ENCODE measurements around the gene RPL31. TPM values are rescaled to one million over a fixed set of nuclear protein-coding genes. Genes with fewer than 3 reads are reported as not detected.

RPL31 gene
- total and polyA plus RNA-seq, 9 of the 15 experiments (the other 6 are each of a cell fraction or from before 2014, with no cell fraction given), result 1,176 to 6,037 (median 2,997) TPM

DNA sequence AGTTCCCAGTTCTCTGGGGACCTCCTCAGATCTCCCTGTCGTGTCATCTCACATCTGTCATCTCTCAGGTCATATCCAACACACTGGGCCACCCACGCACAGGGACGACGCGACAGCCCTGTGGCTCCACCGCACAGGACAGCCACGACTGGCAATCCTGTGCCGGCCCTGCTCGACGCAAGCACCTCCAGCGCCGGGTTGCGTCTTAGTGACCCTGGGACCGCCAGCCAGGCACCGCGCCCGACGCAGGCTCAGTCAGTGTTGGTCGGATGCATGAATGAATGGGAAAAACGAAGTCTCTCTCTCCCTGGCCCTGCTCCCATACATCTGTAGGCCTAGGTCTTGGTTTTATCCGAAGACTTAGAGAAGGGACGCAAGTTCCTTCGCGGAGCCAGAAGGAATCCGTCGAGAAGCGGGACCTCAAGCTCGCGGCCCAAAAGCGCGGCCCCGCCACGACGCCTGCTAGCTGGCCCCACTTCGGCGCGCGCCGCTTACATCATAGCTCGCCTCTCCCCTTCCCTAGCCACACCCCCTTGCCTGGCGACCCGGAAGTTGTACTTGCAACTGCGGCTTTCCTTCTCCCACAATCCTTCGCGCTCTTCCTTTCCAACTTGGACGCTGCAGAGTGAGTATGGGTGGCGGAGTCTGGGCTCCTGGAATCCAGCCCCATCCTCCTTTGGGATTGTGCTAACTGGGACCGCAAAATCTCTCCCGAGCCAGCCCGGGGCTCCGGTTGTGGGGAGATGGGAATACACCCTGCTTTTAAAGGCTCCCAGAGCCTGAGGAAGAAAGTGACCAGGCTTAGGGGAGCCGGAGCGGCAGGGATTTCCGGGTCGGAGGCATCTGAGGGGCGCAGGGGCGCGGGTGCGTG lies at the start of gene RPL31 (continued):
- TF ChIP-seq, protein P1, sequence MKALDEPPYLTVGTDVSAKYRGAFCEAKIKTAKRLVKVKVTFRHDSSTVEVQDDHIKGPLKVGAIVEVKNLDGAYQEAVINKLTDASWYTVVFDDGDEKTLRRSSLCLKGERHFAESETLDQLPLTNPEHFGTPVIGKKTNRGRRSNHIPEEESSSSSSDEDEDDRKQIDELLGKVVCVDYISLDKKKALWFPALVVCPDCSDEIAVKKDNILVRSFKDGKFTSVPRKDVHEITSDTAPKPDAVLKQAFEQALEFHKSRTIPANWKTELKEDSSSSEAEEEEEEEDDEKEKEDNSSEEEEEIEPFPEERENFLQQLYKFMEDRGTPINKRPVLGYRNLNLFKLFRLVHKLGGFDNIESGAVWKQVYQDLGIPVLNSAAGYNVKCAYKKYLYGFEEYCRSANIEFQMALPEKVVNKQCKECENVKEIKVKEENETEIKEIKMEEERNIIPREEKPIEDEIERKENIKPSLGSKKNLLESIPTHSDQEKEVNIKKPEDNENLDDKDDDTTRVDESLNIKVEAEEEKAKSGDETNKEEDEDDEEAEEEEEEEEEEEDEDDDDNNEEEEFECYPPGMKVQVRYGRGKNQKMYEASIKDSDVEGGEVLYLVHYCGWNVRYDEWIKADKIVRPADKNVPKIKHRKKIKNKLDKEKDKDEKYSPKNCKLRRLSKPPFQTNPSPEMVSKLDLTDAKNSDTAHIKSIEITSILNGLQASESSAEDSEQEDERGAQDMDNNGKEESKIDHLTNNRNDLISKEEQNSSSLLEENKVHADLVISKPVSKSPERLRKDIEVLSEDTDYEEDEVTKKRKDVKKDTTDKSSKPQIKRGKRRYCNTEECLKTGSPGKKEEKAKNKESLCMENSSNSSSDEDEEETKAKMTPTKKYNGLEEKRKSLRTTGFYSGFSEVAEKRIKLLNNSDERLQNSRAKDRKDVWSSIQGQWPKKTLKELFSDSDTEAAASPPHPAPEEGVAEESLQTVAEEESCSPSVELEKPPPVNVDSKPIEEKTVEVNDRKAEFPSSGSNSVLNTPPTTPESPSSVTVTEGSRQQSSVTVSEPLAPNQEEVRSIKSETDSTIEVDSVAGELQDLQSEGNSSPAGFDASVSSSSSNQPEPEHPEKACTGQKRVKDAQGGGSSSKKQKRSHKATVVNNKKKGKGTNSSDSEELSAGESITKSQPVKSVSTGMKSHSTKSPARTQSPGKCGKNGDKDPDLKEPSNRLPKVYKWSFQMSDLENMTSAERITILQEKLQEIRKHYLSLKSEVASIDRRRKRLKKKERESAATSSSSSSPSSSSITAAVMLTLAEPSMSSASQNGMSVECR (CRISPR knock-in tag; IDR thresholded peaks at IDR 0.05), result peak; percentile 99
- TF ChIP-seq KDM2B (CRISPR knock-in tag; IDR thresholded peaks at IDR 0.05) (no peak), MAFG (tag; conservative IDR thresholded peaks at IDR 0.05) (no peak), SREBF2 (CRISPR knock-in tag; IDR thresholded peaks at IDR 0.05) (0 out of 2 replicates have a peak, but pooled peaks have one; percentile 73), GTF2F1 (IDR thresholded peaks at IDR 0.05; ENCODE audit: low read depth, low read length) (peak; percentile 92), PURB (CRISPR knock-in tag; IDR thresholded peaks at IDR 0.05; ENCODE audit: low read depth) (peak; percentile 95), TCF3 (CRISPR knock-in tag; IDR thresholded peaks at IDR 0.05) (peak; percentile 51), NCOA6 (IDR thresholded peaks at IDR 0.05) (no peak), PHF8 (IDR thresholded peaks at IDR 0.05; ENCODE audit: borderline replicate concordance, low read length) (peak; percentile 98), JUN (IDR thresholded peaks at IDR 0.05; ENCODE audit: borderline replicate concordance, low read depth, low read length) (peak; percentile 62; the same call in 1 of the 2 replicates), JUN (CRISPR knock-in tag; IDR thresholded peaks at IDR 0.05; ENCODE audit: borderline replicate concordance) (peak; percentile 100), ASH1L (IDR thresholded peaks at IDR 0.05; ENCODE audit: borderline replicate concordance, low read depth, partially characterized antibody) (peak; percentile 68), SRSF9 (IDR thresholded peaks at IDR 0.05; ENCODE audit: borderline replicate concordance, low read depth, low read length) (no peak), ZNF57 (CRISPR knock-in tag; IDR thresholded peaks at IDR 0.05) (no peak), CBFA2T3 (IDR thresholded peaks at IDR 0.05) (peak; percentile 2; the same call in 1 of the 2 replicates), FOSL1 (tag; conservative IDR thresholded peaks at IDR 0.05) (0 out of 2 replicates have a peak, but pooled peaks have one; percentile 42)
- TF ChIP-seq, protein P2, sequence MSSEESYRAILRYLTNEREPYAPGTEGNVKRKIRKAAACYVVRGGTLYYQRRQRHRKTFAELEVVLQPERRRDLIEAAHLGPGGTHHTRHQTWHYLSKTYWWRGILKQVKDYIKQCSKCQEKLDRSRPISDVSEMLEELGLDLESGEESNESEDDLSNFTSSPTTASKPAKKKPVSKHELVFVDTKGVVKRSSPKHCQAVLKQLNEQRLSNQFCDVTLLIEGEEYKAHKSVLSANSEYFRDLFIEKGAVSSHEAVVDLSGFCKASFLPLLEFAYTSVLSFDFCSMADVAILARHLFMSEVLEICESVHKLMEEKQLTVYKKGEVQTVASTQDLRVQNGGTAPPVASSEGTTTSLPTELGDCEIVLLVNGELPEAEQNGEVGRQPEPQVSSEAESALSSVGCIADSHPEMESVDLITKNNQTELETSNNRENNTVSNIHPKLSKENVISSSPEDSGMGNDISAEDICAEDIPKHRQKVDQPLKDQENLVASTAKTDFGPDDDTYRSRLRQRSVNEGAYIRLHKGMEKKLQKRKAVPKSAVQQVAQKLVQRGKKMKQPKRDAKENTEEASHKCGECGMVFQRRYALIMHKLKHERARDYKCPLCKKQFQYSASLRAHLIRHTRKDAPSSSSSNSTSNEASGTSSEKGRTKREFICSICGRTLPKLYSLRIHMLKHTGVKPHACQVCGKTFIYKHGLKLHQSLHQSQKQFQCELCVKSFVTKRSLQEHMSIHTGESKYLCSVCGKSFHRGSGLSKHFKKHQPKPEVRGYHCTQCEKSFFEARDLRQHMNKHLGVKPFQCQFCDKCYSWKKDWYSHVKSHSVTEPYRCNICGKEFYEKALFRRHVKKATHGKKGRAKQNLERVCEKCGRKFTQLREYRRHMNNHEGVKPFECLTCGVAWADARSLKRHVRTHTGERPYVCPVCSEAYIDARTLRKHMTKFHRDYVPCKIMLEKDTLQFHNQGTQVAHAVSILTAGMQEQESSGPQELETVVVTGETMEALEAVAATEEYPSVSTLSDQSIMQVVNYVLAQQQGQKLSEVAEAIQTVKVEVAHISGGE (CRISPR knock-in tag; IDR thresholded peaks at IDR 0.05), result peak in 1 of 3 experiments; percentile 90; a peak in 2 of 6 replicates
- TF ChIP-seq, protein P3, sequence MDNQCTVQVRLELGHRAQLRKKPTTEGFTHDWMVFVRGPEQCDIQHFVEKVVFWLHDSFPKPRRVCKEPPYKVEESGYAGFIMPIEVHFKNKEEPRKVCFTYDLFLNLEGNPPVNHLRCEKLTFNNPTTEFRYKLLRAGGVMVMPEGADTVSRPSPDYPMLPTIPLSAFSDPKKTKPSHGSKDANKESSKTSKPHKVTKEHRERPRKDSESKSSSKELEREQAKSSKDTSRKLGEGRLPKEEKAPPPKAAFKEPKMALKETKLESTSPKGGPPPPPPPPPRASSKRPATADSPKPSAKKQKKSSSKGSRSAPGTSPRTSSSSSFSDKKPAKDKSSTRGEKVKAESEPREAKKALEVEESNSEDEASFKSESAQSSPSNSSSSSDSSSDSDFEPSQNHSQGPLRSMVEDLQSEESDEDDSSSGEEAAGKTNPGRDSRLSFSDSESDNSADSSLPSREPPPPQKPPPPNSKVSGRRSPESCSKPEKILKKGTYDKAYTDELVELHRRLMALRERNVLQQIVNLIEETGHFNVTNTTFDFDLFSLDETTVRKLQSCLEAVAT (IDR thresholded peaks at IDR 0.05), result 0 out of 4 replicates have a peak, but pooled peaks of 1 of the 2 experiments have one; percentile 10
